Breast epithelium (tissue), 3 donors: Measurements from ENCODE around the gene ADGRG3.

Experiments used
- CTCF ChIP-seq, 3 donors: fragments of 450-650 bp; IDR thresholded peaks; one replicate each; pipeline ENCODE4 v1.5.1; 2016 to 2017; ENCODE audit warnings: antibody characterized with exemption in 3 of 3, mild to moderate bottlenecking in 3 of 3, moderate library complexity in 3 of 3
- POLR2A ChIP-seq: fragments of 450-650 bp; IDR thresholded peaks from one replicate; pipeline ENCODE4 v1.6.1; 2016; ENCODE audit warnings: antibody characterized with exemption, mild to moderate bottlenecking, moderate library complexity

- TF ChIP-seq POLR2A (no peak), CTCF (IDR thresholded peaks at IDR 0.05) (no peak)
These were observed 33.8 kb downstream of the ADGRG3 start for GRCh38 chr16:57701759-57702371.
